ENCODE data around the gene TP73. TPM values are rescaled to one million over a fixed set of nuclear protein-coding genes. Genes with fewer than 3 reads are reported as not detected.

Gene TP73
- polyA plus RNA-seq, 1 donor from 2014 or later = not detected

GRCh38 chr1:3705341-3705950, 53.1 kb downstream of the TP73 start:
- no peak overlapping the region for H3K27ac ChIP-seq (ENCODE audit: low read length)
- H3F3A ChIP-seq (ENCODE audit: insufficient read depth, low read length, poor library complexity, severe bottlenecking) = no peaks in the 10 kb centered on the region
- no peaks in the 10 kb centered on the region for H3K36me3 ChIP-seq (ENCODE audit: insufficient read depth, low read length)
- H3K9ac ChIP-seq (ENCODE audit: low read length) = no peak overlapping the region
- H3K79me2 ChIP-seq (replicated peaks; ENCODE audit: insufficient read depth, low read length) = no peaks in the 10 kb centered on the region
- H3K9me2 ChIP-seq (ENCODE audit: insufficient read depth, low read length) = no peaks in the 10 kb centered on the region
- TF ChIP-seq SMC3 (conservative IDR thresholded peaks at IDR 0.05; ENCODE audit: poor library complexity) (no peak), CTCF (IDR thresholded peaks at IDR 0.05; ENCODE audit: poor library complexity, severe bottlenecking) (no peak), EP300 (conservative IDR thresholded peaks at IDR 0.05; ENCODE audit: poor library complexity, severe bottlenecking) (no peak), POLR2AphosphoS5 (IDR thresholded peaks at IDR 0.05) (no peak), EZH2 (IDR thresholded peaks at IDR 0.05; ENCODE audit: borderline replicate concordance, insufficient read depth, low read length, poor library complexity, severe bottlenecking) (no peak), RAD21 (conservative IDR thresholded peaks at IDR 0.05) (no peak), TAF1 (IDR thresholded peaks at IDR 0.05; ENCODE audit: low read depth) (no peak), MXI1 (conservative IDR thresholded peaks at IDR 0.05; ENCODE audit: poor library complexity, severe bottlenecking) (no peak), REST (IDR thresholded peaks at IDR 0.05; ENCODE audit: borderline replicate concordance) (no peak)
- no peak overlapping the region for H3K4me2 ChIP-seq (ENCODE audit: low read length)
- H3K9me3 ChIP-seq (ENCODE audit: low read length) = no peaks in the 10 kb centered on the region
- no peak overlapping the region for H2AFZ ChIP-seq (ENCODE audit: low read depth, low read length)
- peaks cover 3% of the 10 kb centered on the region for H3K27me3 ChIP-seq (ENCODE audit: insufficient read depth, low read depth, low read length)
- no peak overlapping the region for H3K4me3 ChIP-seq (ENCODE audit: low read length)
- no peaks in the 10 kb centered on the region for H4K20me1 ChIP-seq (ENCODE audit: insufficient read depth)

GRCh38 chr1:3706651-3707297, 54.5 kb downstream of the TP73 start:
- Histone ChIP-seq H3K36me3 (ENCODE audit: insufficient read depth, low read length) (no peaks in the 10 kb centered on the region), H3K27ac (ENCODE audit: low read length) (no peak overlapping the region), H3K4me2 (ENCODE audit: low read length) (no peak overlapping the region), H3K9me2 (ENCODE audit: insufficient read depth, low read length) (no peaks in the 10 kb centered on the region), H3K4me3 (ENCODE audit: low read length) (no peak overlapping the region), H3K27me3 (ENCODE audit: insufficient read depth, low read depth, low read length) (peaks cover 3% of the 10 kb centered on the region), H4K20me1 (ENCODE audit: insufficient read depth) (no peaks in the 10 kb centered on the region), H2AFZ (ENCODE audit: low read depth, low read length) (no peak overlapping the region), H3K9me3 (ENCODE audit: low read length) (no peaks in the 10 kb centered on the region), H3K79me2 (replicated peaks; ENCODE audit: insufficient read depth, low read length) (no peaks in the 10 kb centered on the region), H3F3A (ENCODE audit: insufficient read depth, low read length, poor library complexity, severe bottlenecking) (no peaks in the 10 kb centered on the region), H3K9ac (ENCODE audit: low read length) (no peak overlapping the region)
- TF ChIP-seq EP300 (conservative IDR thresholded peaks at IDR 0.05; ENCODE audit: poor library complexity, severe bottlenecking) (no peak), TAF1 (IDR thresholded peaks at IDR 0.05; ENCODE audit: low read depth) (no peak), SMC3 (conservative IDR thresholded peaks at IDR 0.05; ENCODE audit: poor library complexity) (no peak), CTCF (IDR thresholded peaks at IDR 0.05; ENCODE audit: poor library complexity, severe bottlenecking) (no peak), EZH2 (IDR thresholded peaks at IDR 0.05; ENCODE audit: borderline replicate concordance, insufficient read depth, low read length, poor library complexity, severe bottlenecking) (no peak)

All from neural cell (in vitro differentiated cells).